ENCODE results near the gene GLIS1.

- TF ChIP-seq CTCF (conservative IDR thresholded peaks at IDR 0.05; ENCODE audit: low read depth in 2 of 2) = no peak
- TF ChIP-seq ZNF331 (CRISPR knock-in tag; IDR thresholded peaks at IDR 0.05; ENCODE audit: low read depth) = no peak
- no peak for TF ChIP-seq ZNF114 (CRISPR knock-in tag; IDR thresholded peaks at IDR 0.05)
- TF ChIP-seq JUNB (IDR thresholded peaks at IDR 0.05; ENCODE audit: unreplicated experiment) = no peak
- TF ChIP-seq, protein P1, sequence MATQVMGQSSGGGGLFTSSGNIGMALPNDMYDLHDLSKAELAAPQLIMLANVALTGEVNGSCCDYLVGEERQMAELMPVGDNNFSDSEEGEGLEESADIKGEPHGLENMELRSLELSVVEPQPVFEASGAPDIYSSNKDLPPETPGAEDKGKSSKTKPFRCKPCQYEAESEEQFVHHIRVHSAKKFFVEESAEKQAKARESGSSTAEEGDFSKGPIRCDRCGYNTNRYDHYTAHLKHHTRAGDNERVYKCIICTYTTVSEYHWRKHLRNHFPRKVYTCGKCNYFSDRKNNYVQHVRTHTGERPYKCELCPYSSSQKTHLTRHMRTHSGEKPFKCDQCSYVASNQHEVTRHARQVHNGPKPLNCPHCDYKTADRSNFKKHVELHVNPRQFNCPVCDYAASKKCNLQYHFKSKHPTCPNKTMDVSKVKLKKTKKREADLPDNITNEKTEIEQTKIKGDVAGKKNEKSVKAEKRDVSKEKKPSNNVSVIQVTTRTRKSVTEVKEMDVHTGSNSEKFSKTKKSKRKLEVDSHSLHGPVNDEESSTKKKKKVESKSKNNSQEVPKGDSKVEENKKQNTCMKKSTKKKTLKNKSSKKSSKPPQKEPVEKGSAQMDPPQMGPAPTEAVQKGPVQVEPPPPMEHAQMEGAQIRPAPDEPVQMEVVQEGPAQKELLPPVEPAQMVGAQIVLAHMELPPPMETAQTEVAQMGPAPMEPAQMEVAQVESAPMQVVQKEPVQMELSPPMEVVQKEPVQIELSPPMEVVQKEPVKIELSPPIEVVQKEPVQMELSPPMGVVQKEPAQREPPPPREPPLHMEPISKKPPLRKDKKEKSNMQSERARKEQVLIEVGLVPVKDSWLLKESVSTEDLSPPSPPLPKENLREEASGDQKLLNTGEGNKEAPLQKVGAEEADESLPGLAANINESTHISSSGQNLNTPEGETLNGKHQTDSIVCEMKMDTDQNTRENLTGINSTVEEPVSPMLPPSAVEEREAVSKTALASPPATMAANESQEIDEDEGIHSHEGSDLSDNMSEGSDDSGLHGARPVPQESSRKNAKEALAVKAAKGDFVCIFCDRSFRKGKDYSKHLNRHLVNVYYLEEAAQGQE (IDR thresholded peaks at IDR 0.05; ENCODE audit: unreplicated experiment) = no peak
- no peak for TF ChIP-seq POLR2AphosphoS5 (IDR thresholded peaks at IDR 0.05; ENCODE audit: low read depth)
- no peak for TF ChIP-seq CREB1 (CRISPR knock-in tag; IDR thresholded peaks at IDR 0.05; ENCODE audit: low read depth)
- TF ChIP-seq STAT1 (IDR thresholded peaks at IDR 0.05; ENCODE audit: unreplicated experiment) = no peak
- no peak for TF ChIP-seq EZH2 (IDR thresholded peaks at IDR 0.05; ENCODE audit: low read depth, unreplicated experiment)
- no peak for TF ChIP-seq EZH2phosphoT487 (IDR thresholded peaks at IDR 0.05; ENCODE audit: unreplicated experiment)
- no peak for TF ChIP-seq NANOG (IDR thresholded peaks at IDR 0.05; ENCODE audit: borderline replicate concordance)
- TF ChIP-seq, protein P2, sequence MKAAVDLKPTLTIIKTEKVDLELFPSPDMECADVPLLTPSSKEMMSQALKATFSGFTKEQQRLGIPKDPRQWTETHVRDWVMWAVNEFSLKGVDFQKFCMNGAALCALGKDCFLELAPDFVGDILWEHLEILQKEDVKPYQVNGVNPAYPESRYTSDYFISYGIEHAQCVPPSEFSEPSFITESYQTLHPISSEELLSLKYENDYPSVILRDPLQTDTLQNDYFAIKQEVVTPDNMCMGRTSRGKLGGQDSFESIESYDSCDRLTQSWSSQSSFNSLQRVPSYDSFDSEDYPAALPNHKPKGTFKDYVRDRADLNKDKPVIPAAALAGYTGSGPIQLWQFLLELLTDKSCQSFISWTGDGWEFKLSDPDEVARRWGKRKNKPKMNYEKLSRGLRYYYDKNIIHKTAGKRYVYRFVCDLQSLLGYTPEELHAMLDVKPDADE (IDR thresholded peaks at IDR 0.05) = no peak
- TF ChIP-seq, protein P3, sequence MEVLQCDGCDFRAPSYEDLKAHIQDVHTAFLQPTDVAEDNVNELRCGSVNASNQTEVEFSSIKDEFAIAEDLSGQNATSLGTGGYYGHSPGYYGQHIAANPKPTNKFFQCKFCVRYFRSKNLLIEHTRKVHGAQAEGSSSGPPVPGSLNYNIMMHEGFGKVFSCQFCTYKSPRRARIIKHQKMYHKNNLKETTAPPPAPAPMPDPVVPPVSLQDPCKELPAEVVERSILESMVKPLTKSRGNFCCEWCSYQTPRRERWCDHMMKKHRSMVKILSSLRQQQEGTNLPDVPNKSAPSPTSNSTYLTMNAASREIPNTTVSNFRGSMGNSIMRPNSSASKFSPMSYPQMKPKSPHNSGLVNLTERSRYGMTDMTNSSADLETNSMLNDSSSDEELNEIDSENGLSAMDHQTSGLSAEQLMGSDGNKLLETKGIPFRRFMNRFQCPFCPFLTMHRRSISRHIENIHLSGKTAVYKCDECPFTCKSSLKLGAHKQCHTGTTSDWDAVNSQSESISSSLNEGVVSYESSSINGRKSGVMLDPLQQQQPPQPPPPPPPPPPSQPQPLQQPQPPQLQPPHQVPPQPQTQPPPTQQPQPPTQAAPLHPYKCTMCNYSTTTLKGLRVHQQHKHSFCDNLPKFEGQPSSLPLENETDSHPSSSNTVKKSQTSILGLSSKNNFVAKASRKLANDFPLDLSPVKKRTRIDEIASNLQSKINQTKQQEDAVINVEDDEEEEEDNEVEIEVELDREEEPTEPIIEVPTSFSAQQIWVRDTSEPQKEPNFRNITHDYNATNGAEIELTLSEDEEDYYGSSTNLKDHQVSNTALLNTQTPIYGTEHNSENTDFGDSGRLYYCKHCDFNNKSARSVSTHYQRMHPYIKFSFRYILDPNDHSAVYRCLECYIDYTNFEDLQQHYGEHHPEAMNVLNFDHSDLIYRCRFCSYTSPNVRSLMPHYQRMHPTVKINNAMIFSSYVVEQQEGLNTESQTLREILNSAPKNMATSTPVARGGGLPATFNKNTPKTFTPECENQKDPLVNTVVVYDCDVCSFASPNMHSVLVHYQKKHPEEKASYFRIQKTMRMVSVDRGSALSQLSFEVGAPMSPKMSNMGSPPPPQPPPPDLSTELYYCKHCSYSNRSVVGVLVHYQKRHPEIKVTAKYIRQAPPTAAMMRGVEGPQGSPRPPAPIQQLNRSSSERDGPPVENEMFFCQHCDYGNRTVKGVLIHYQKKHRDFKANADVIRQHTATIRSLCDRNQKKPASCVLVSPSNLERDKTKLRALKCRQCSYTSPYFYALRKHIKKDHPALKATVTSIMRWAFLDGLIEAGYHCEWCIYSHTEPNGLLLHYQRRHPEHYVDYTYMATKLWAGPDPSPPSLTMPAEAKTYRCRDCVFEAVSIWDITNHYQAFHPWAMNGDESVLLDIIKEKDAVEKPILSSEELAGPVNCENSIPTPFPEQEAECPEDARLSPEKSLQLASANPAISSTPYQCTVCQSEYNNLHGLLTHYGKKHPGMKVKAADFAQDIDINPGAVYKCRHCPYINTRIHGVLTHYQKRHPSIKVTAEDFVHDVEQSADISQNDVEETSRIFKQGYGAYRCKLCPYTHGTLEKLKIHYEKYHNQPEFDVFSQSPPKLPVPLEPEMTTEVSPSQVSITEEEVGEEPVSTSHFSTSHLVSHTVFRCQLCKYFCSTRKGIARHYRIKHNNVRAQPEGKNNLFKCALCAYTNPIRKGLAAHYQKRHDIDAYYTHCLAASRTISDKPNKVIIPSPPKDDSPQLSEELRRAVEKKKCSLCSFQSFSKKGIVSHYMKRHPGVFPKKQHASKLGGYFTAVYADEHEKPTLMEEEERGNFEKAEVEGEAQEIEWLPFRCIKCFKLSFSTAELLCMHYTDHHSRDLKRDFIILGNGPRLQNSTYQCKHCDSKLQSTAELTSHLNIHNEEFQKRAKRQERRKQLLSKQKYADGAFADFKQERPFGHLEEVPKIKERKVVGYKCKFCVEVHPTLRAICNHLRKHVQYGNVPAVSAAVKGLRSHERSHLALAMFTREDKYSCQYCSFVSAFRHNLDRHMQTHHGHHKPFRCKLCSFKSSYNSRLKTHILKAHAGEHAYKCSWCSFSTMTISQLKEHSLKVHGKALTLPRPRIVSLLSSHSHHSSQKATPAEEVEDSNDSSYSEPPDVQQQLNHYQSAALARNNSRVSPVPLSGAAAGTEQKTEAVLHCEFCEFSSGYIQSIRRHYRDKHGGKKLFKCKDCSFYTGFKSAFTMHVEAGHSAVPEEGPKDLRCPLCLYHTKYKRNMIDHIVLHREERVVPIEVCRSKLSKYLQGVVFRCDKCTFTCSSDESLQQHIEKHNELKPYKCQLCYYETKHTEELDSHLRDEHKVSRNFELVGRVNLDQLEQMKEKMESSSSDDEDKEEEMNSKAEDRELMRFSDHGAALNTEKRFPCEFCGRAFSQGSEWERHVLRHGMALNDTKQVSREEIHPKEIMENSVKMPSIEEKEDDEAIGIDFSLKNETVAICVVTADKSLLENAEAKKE (CRISPR knock-in tag; IDR thresholded peaks at IDR 0.05) = no peak
Observed at GRCh38 chr1:53606651-53607051, 132.3 kb downstream of the GLIS1 start.

Data from GM23338 (cell line).